ENCODE results near the gene ZFHX2. TPM values are rescaled to one million over a fixed set of nuclear protein-coding genes. Genes with fewer than 3 reads are reported as not detected.
"Not testable (repeated sequence)": the region's sequence is repeated elsewhere in the genome, so short reads cannot be mapped to it uniquely, and the experiment has no call there.

Gene ZFHX2
- total and polyA plus RNA-seq, 3 donors from 2014 or later: 9.2 to 34.3 (median 21.2) TPM

DNA sequence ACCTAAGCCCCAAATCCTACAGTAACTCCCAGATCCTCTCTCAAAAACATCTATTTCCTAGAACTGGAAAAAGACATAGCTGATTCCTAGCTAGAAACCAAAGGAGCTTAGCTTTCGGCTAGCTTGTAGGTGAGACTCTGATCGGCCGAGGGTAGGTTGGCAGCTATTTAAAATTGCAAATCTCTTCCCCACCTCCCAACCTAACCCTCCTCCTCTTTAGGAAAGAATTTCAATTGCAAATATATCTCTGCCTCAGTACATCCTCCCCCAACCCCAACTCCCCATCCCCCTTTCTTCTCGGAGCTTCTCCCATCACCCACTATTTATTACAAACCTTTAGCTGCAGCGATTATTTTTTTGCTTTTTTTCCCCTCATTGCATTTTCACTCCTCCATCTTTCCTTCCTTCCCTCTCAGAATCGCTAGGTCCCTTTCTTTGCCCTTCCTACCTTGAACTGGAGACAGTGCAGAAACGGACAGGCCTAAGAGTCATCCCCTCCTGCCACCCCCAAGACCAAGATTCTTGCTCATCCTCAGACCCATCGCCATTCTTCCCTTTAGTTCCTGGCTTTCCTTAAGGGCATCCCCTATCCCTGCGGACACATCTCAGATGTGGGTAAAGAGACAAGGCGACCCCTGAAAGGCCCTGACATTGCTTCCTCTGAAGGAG is 13.4 kb downstream of the ZFHX2 start:
- Histone ChIP-seq H3K27me3 (no peaks in the 10 kb centered on the region), H3K4me1 (no peaks in the 10 kb centered on the region), H3K4me3 (no peak overlapping the region), H3K9me3 (no peaks in the 10 kb centered on the region), H3K27ac (no peak overlapping the region), H3K36me3 (ENCODE audit: low read depth, missing control alignments) (no peaks in the 10 kb centered on the region)
- 75 to 85% methylated on average over 10 of the region's 10 CpGs for WGBS, 2 donors
- intact Hi-C loops (cut with DNase I; ENCODE audit: low total_unique reads): no loop called here
- no peak for TF ChIP-seq POLR2A (IDR thresholded peaks at IDR 0.05)
- TF ChIP-seq, protein P1, sequence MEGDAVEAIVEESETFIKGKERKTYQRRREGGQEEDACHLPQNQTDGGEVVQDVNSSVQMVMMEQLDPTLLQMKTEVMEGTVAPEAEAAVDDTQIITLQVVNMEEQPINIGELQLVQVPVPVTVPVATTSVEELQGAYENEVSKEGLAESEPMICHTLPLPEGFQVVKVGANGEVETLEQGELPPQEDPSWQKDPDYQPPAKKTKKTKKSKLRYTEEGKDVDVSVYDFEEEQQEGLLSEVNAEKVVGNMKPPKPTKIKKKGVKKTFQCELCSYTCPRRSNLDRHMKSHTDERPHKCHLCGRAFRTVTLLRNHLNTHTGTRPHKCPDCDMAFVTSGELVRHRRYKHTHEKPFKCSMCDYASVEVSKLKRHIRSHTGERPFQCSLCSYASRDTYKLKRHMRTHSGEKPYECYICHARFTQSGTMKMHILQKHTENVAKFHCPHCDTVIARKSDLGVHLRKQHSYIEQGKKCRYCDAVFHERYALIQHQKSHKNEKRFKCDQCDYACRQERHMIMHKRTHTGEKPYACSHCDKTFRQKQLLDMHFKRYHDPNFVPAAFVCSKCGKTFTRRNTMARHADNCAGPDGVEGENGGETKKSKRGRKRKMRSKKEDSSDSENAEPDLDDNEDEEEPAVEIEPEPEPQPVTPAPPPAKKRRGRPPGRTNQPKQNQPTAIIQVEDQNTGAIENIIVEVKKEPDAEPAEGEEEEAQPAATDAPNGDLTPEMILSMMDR (IDR thresholded peaks at IDR 0.05): no peak
- DNase-seq: no peak

DNA sequence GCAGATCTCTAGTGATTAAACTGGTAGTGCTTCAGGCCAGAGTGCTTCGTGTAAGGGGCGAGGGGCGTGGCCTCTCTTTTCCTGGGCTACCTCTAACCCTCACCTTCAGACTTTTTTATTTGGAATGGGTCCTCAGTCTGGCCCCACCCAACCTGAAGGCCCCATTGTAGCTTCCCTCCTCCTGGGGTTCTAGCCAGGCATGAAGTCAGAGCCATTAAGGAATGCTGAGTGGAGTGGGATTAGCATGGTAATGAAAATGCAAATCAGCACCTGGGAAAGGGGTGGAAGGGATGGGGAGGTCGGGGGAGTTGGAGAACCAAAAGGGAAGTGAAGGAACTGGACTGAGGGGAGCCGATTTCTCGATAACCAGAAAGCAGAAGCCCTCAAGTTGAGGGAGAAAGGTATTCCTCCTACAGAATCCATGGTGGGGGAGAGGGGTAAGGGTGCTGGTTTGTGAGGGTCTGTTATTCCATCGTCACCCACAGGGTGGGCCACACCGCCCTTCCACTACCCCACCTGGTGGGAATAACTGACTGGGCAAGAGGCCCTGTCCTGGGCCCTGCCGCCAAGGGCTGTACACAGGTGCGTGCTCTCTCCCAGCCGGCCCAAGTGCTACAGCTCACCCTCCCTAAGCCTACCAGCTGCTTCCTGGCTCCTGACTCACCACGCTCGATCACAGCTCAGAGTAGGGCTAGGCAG is 14.1 kb downstream of the ZFHX2 start:
- WGBS, 2 donors: 79% methylated on average over 13 of the region's 13 CpGs
- DNase-seq: no peak

DNA sequence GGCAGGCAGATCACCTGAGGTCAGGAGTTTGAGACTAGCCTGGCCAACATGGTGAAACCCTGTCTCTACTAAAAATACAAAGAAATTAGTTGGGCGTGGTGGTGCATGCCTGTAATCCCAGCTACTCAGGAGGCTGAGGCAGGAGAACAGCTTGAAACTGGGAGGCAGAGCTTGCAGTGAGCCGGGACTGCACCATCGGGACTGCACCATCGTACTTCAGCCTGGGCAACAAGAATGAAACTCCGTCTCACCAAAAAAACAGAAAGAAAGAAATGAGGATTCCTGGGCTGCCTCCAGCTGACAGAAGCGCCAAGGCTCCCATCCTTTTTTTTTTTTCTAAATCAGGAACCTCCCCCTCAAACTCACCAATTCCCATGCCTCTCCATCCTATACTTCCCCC is 14.7 kb downstream of the ZFHX2 start:
- 84 to 88% methylated on average over 6 of the region's 6 CpGs for WGBS, 2 donors
- H3K27ac ChIP-seq; H3K36me3 ChIP-seq (ENCODE audit: low read depth, missing control alignments); H3K4me3 ChIP-seq; H3K9me3 ChIP-seq; intact Hi-C loops (cut with DNase I; ENCODE audit: low total_unique reads); DNase-seq; H3K27me3 ChIP-seq; H3K4me1 ChIP-seq: not testable (repeated sequence)

More for the DNA sequence above, 14.1 kb downstream of the ZFHX2 start:
- H3K4me3 ChIP-seq: no peak overlapping the region
- no peaks in the 10 kb centered on the region for H3K27me3 ChIP-seq
- intact Hi-C loops (cut with DNase I; ENCODE audit: low total_unique reads): no loop called here
- no peak for TF ChIP-seq POLR2A (IDR thresholded peaks at IDR 0.05)
- TF ChIP-seq, protein P1 (IDR thresholded peaks at IDR 0.05): no peak
- no peak overlapping the region for H3K27ac ChIP-seq
- H3K4me1 ChIP-seq: no peaks in the 10 kb centered on the region
- H3K9me3 ChIP-seq: no peaks in the 10 kb centered on the region
- H3K36me3 ChIP-seq (ENCODE audit: low read depth, missing control alignments): no peaks in the 10 kb centered on the region

DNA sequence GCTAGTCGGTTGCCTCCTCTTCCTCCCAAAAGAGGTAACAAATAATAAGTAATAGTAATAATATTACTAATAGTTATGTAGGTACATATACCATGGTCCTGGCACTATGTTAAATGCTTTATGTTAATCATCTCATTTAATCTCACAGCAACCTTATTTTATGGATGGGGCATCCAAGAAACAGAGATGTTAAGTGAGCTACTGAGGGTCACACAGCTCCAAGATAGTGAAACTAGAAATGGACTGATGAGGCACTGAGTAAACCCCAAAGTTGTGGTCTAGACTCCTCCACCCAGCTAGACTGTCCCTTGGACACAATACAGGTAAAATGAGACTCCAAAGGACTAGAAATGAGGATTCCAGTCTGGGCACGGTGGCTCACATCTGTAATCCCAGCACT is 15.1 kb downstream of the ZFHX2 start:
- no peak for DNase-seq
- Histone ChIP-seq H3K36me3 (ENCODE audit: low read depth, missing control alignments) (no peaks in the 10 kb centered on the region), H3K4me3 (no peak overlapping the region), H3K27me3 (no peaks in the 10 kb centered on the region), H3K27ac (no peak overlapping the region), H3K9me3 (no peaks in the 10 kb centered on the region), H3K4me1 (no peaks in the 10 kb centered on the region)
- TF ChIP-seq POLR2A (IDR thresholded peaks at IDR 0.05): no peak
- intact Hi-C loops (cut with DNase I; ENCODE audit: low total_unique reads): no loop called here
- WGBS, 2 donors: 80 to 94% methylated on average over 2 of the region's 2 CpGs

DNA sequence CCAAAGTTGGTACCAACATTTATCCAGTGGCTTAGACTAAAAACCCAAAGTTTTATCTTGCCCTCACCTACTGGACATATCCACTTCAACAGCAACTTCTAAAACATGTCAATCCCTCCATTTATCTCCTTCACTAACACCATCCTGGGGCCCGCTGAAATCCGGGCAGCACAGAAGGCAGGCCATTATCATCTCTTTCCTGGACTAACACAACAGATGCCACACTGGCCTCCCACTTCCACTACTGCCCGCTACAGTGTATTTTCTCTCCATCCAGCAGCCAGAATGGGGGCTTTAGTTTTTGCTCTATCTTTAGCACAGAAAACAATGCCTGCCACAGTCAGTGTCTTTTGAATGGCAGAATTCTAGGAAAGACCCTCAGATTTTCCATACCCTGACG is 15.6 kb downstream of the ZFHX2 start:
- intact Hi-C loops (cut with DNase I; ENCODE audit: low total_unique reads): no loop called here
- Histone ChIP-seq H3K36me3 (ENCODE audit: low read depth, missing control alignments) (no peaks in the 10 kb centered on the region), H3K4me3 (no peak overlapping the region), H3K9me3 (no peaks in the 10 kb centered on the region), H3K27me3 (no peaks in the 10 kb centered on the region), H3K27ac (no peak overlapping the region), H3K4me1 (no peaks in the 10 kb centered on the region)
- TF ChIP-seq POLR2A (IDR thresholded peaks at IDR 0.05): no peak
- TF ChIP-seq, protein P1 (IDR thresholded peaks at IDR 0.05): no peak
- no peak for DNase-seq
- WGBS, 2 donors: 89 to 91% methylated on average over 4 of the region's 4 CpGs

Data from testis (tissue), 3 donors.